Central memory CD4-positive, alpha-beta T cell (primary cell): ENCODE data around the gene NOS1.
A peak's percentile ranks its signal among the peaks of the same experiment; 100 is the strongest.
"Not testable (repeated sequence)": the region's sequence is repeated elsewhere in the genome, so short reads cannot be mapped to it uniquely, and the experiment has no call there.

ENCODE experiments used
- DNase-seq: peaks from one replicate; pipeline ENCODE4 v3.0.0; 2022
- total RNA-seq, 3 experiments: gene quantifications; one replicate each; lab custom pipeline; 2026; lab: John Stamatoyannopoulos, UW

Gene NOS1
- 0 reads per million in 3 experiments for total RNA-seq

DNA sequence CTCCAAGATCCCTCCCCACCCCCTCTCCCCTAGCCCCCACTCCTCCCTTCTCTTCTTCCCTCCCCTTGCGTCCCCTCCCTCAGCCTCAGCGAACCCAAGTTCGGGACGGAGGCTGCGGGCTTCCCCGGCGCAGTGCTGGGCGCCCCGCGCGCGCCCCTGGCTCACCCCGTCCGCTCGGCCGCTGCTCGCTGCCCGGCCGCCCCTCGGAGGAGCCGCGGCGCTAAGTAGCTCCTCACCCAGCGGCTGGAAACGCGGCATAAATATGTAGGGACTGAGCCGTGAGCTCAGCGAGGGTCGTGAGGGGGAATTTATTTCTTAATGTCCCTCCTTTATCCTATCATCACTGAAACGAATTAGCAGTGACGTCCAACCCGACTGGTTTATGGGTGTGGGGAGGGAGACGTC lies at the start of gene NOS1:
TSS of gene NOS1 (minus strand) at position 280 of the 405 bp plus-strand sequence. CDS start 30,557 bp downstream, outside the sequence.
- DNase-seq: no peak

DNA sequence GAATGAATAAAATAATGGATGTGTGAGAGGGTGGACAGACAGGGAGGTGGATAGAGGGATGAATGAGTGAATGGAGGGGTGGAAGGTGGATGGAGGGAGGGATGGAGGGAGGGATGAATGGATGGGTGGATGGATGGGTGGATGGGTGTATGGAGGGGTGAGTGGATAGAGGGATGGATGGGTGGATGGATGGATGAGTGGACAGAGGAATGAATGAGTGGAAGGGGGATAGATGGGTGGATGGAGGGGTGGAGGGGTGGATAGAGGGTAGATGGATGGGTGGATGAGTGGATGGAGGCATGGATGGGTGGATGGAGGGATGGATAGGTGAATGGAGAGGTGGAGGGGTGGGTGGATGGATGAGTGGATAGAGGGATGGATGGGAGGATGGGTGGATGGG lies 47.9 kb upstream of the NOS1 start:
- DNase-seq: no peak

DNA sequence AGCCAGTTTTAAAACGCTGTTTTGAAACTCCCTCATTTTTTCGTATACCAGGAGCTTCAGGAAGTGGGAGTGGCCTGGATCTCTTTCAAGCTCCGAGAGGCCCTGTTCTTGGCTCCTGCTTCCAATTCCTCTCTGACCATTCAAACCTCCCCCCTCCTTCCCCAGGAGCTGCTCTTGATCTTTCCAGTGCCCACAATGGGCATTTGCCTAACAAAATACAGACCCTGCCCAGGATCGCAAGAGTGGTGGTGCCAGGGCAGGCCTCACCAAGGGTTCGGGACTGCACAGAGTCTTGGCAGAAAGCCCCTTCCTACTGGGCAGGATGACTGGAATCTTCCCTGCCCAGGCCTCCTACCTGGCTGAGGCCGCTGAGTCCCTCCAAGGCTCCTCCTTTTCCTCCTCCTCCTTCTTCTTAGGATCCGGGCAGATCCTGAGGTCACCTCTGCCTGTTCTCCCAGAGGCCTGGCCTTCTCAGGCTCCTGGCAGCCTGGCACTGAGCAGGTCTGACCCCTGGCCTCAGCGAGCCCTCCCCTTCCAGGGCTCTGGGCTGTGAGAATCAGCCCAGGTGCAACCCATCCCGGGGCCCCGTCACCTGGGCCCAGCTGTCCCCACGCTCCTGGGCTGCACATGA lies 46.9 kb upstream of the NOS1 start:
- no peak for DNase-seq

DNA sequence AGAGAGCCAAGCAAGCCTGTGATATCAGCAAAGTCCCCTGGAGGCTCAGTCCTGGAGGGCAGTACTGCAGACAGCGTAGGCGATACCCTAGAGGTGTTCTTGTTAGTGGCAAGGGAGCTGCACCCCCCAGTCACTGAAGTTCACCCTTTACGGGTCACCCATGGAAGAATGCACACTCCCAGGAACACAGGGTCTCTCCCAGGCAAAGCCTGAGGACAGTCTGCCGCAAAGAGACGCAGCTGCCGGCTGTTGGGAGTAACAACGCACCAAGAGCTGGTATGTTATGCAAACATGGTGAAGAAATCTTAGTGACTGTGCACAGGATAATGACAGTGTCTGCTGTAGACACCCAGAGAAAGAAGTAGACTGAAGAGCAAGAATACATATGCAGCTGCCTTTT lies 43.5 kb upstream of the NOS1 start:
- DNase-seq: no peak

DNA sequence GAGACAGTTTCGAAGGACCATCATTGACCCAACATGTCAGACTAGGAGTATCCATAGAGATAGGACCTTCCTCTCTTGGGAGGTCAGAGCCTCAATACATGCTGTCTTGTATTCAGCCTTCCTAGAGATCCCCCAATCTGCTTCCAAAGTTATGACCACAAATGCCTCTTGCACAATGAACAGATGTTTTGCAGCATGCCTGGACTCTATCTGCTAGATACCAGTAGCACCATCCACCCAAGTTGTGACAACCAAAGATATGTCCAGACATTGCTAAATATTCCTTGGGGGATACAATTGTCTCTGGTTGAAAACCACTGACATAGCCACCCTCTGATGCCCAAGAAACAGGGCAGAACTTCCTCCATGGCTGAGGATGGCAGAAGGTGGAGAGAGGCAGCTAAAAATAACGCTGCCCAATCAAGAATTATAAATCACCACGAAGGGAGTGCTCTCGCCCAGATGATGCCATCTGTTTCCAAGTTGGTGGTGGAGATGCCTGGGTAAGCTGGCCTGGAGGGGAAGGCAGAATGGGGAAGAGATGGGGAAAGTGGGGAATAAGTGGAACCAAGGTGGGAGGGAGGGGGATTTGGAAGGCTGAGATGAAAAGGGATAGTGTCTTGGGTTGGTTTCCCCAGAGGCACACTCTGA lies 42.9 kb upstream of the NOS1 start:
- DNase-seq: no peak

DNA sequence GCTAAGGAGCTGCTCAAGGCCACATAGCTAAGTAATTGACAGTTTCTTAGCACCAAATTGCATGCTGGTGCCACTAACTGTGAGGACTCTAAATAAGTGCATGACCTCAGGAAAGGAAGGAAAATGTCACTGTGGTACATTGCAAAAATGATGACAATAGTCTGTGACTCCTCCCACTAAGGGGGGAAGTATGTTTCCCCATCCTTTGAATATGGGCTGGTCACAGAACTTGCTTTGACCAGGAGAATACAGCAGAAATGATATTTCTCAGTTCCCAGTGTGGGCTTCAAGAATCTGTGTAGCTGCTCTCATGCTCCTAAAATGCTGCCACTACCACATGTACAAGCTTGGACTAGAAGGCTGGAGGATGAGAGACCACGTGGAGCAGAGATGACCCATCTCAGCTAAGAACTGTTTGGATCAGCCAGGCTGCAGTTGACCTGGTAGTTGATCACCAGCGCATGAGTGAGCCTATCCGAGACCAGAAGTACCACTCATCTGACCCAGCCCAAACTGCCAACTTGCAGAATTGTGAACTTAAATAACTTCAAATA lies 42.2 kb upstream of the NOS1 start:
- no peak for DNase-seq

- DNase-seq: no peak
Measured at GRCh38 chr12:117402363-117402762, 40.9 kb upstream of the NOS1 start.

DNA sequence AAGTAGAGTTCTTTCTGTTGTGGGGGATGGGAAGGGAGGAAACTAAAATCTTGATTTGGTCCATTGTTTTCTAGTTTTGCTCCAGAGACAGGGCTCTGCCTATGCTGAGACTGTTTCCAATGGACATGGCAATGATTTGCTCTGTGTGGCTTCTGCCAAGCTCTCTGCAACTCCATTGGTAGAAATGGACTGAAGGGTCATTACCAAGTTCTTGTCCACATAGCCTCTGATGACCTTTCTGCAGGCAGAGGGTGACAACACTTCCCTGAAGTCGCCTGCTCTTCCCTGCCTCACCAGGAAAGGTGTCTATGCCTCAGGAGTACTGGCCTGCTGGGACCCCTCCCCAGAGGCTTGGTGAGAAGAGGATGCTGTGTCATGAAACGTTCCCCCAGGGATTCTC lies 39.5 kb upstream of the NOS1 start:
- DNase-seq: no peak

DNA sequence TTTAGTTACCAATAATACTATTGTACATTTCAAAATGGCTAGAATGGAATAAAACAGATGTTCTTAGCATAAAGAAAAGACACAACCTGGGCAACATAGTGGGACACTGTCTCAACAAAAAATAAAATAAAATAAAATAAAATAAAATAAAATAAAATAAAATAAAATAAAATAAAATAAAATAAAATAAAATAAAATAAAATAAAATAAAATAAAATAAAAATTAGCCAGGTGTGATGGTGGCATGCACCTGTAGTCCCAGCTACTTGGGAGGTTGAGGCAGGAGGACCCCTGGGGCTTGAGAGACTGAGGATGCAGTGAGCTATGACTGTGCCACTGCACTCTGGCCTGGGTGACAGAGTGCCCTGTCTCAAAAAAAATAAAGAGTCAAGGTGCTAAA lies 37.1 kb upstream of the NOS1 start:
- DNase-seq: not testable (repeated sequence)

DNA sequence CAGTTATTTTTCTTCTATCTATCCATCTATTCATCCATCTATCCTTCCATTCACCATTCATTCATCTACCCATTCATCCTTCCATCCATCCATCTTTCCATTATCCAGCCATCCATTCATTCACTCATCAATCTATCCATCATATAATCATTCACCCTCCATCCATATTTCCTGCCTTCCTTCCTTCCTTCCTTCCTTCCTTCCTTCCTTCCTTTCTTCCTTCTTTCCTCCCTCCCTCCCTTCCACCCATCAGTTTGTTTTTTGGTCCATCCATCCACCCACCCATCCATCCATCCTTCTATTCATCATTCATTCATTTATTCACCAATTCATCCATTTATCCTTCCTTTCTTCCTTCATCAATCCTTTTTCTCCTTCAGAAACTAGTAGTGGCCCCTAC lies 34.3 kb upstream of the NOS1 start:
- no peak for DNase-seq

DNA sequence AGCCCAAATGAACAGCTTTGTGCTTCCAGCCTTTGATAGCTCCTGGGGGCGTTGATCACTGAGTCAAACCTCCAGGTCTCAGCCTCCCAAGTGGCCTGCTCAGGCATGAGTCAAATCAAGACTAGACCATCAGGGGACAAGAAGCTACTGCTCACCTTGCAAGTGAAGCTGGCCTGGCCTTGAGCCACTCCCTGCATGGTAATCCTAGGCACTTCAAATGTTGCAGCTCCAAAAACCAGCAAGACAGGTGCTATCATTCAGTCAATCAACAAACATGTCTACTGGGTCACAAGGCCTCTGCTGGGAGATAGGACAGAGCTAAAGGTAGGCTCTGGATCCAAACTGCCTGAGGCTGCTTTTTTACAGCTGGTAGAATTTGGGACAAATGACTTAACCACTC lies 33.1 kb upstream of the NOS1 start:
- no peak for DNase-seq

DNA sequence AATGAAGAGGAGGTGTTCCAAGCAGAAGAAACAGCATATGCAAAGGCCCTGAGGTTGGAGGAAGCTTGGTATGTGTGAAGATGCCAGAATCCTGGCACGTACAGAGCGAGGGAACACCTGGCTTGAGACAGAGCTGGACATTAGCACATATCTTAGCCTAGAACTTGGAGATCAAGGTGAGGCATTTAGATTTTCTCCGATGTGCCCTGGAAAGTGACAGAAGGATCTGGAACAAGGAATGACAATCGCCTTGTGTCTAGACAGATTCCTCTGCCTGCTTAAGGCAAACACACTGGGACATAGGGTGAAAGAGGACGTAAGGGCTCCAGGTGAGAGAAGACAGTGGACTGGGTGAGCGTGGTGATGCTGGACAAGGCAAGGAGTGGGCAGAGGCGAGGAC lies 32.2 kb upstream of the NOS1 start:
- no peak for DNase-seq

DNA sequence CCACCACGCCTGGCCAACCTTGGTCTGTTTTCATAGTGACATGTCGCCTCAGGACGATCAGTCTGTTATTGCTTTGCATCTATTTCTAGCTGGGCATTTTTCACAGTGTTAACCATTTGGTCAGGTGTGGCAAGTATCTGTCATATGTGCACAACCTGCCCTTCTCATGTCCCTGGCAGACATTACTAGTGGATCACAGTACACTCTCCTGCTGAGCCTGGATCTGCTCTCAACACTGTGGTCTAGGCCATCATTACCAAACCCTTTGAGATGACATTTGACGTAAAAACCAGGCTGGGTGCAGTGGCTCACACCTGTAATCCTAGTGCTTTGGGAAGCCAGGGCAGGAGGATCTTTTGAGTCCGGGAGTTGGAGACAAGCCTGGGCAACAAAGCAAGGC lies 29.4 kb upstream of the NOS1 start:
- DNase-seq: no peak

DNA sequence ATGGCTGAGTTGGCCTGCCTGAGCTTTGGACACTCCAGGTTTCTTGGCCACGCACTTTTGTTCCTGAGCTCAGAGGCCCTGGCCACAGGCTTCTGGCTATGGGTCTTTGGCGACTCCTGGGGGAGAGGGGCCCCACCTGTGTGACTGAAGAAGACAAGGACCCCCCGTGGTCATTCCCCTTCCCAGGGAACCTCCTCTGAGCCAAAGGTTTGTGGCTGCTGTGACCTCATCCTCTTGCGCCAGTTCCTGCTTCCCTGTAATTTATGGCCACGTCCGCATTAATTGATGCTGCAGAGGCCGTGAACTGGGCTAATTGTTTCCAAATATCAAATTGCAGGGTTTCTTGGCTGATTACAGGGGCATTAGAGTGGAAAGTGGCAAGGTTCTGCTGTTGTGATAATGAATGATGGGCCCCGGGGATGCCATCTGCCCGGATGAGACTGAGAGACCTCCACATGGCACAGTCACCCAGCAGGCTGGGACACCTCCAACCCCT lies 27.6 kb upstream of the NOS1 start:
- DNase-seq: no peak

GRCh38 chr12:117387832-117388231 lies 26.4 kb upstream of the NOS1 start:
- no peak for DNase-seq

DNA sequence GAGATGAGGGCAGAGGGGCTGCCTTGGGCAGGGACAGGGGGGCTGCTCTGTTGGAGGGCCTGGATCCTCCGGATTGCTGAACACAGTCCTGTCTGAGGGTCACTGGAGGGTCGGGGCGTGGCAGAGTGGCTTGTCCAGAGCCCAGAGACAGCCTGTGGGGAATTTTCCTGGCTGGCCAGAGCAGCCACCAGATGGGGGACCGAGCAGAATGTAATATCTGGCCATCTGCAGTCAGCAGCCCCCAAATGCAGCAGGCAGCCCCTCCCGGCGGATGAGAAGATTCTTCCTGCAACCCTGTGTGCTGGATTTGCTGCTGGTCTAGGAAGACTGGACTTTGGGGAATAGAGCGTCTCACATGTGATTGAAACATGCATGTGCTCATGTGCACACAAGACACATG lies 23.3 kb upstream of the NOS1 start:
- DNase-seq: no peak

- no peak for DNase-seq
Measured at GRCh38 chr12:117380083-117380482, 18.7 kb upstream of the NOS1 start.

DNA sequence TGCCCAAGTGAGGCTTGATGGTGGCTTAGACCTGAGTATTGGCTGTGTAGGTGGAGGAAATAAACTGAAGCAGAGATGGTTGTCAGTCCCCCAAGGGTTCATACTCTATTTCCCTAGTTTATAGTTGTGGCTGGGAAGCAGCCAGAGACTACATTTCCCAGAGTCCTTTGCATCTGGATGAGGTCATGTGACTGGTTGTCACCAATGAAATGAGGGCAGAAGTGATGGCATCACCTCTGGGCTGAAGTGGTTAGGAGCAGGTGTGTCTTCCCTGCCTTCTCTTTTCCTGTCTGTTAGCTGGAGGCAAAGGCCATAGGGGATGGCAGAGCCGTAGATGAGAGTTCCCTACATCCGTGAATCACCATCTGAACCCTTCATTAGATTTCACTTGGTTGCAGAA lies 16.3 kb upstream of the NOS1 start:
- DNase-seq: no peak

- DNase-seq: no peak
Measured at GRCh38 chr12:117370588-117370987, 9.2 kb upstream of the NOS1 start.

- DNase-seq: not testable (repeated sequence)
Measured at GRCh38 chr12:117370000-117370399, 8.6 kb upstream of the NOS1 start.

DNA sequence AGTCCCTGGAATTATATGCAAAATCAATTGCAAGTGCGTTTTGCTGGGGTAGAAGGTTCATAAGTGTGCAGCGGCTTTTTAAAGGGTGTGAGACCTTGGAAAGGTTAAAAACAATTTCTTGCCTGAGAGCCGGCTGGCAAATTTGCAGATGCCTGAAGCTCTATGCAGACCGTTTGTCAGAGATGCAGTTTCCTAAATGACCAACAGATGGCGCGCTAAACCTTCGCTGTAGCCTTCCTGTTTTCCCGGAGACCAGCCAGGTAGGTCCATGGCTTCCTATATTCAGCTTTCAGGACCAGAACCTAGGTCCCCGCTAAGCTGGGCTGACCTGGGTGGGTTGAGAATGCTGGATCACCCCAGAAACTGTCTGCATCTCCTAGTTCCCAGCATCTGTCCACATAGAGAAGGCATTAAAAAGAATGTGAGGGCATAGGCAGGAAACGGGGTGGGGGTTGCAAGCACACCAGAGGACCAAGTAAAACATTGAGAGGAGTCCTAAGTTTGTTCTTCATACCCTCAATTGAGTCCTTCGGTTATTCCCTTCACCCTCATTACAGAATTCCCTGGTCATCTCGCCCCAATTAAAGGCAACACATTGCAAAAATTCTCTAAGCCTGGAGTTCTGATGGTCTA lies 5.7 kb upstream of the NOS1 start:
- peak; percentile 7 for DNase-seq

- no peak for DNase-seq
Measured at GRCh38 chr12:117365049-117365616, 3.7 kb upstream of the NOS1 start.

- no peak for DNase-seq
Measured at GRCh38 chr12:117363953-117364486, 2.6 kb upstream of the NOS1 start.
